K562 (cell line): Measurements from ENCODE around the gene ALS2. TPM values are rescaled to one million over a fixed set of nuclear protein-coding genes. Genes with fewer than 3 reads are reported as not detected.

Experiments
- ATAC-seq: fragments of 200-7000 bp; cut with Tn5 transposase; 3 replicates; pipeline ENCODE4 v1.9.1; 2020; ENCODE audit warnings: moderate library complexity
- BruUV-seq: library from RNA; stranded (reverse); fragments of 400-500 nt; replicated peaks from 2 replicates; lab custom pipeline; 2021; lab: Mats Ljungman, UMichigan
- CTCF ChIA-PET: fragments of 300-600 bp; formaldehyde crosslinking; extraction: SDS; loops from one replicate; lab custom pipeline; 2021; ENCODE audit warnings: low intra/inter-chr PET ratio; lab: Yijun Ruan, JAX
- POLR2A ChIA-PET: fragments of 300-600, 350-650 bp; sonication (Branson Sonifier 250); formaldehyde crosslinking; extraction: SDS; loops from one replicate; lab custom pipeline; 2021; ENCODE audit warnings: antibody characterized with exemption, inconsistent platforms; lab: Yijun Ruan, JAX
- DNase-seq, 4 experiments: peaks; one replicate each; pipeline versions ENCODE4 v3.0.0 to v3.0.0-alpha.2; 2011 to 2018; ENCODE audit warnings: low spot score in 3 of 4, mixed read lengths in 3 of 4; ENCODE audit errors: extremely low read depth in 1 of 4
- FAIRE-seq: peaks from 2 replicates; lab custom pipeline; 2011; peaks lifted over from hg19 to GRCh38; lab: Jason Lieb, UNC
- H2AFZ ChIP-seq: 2 replicates; pipeline ENCODE4 v1.6.0; 2011; ENCODE audit warnings: low read depth, low read length, control low read depth, inconsistent platforms
- H3K27ac ChIP-seq: fragments of 200-600 bp; 3 replicates; pipeline ENCODE4 v1.8.0; 2011; ENCODE audit warnings: low read depth, mild to moderate bottlenecking, control low read depth, inconsistent platforms, low read length, moderate library complexity, mixed read lengths; ENCODE audit errors: extremely low read depth
- H3K27me3 ChIP-seq, 2 experiments: fragments of 300-600 bp in 1 of 2; 2 replicates in 1 of 2; 3 replicates in 1 of 2; pipeline versions ENCODE4 v1.6.0 to v1.8.0; 2011; ENCODE audit warnings: inconsistent platforms in 2 of 2, low read length in 2 of 2, mild to moderate bottlenecking in 1 of 2, mixed read lengths in 1 of 2, moderate library complexity in 1 of 2; ENCODE audit not compliant: control insufficient read depth in 2 of 2, insufficient read depth in 2 of 2
- H3K36me3 ChIP-seq: fragments of 300-600 bp; 3 replicates; pipeline ENCODE4 v1.8.0; 2011; ENCODE audit warnings: mild to moderate bottlenecking, low read length, inconsistent platforms; ENCODE audit not compliant: control insufficient read depth, insufficient read depth
- H3K4me1 ChIP-seq, 2 experiments: fragments of 200-600 bp in 1 of 2; replicated peaks in 1 of 2; 2 replicates in 1 of 2; 3 replicates in 1 of 2; pipeline versions ENCODE4 v1.5.1 to v1.8.0; 2011; ENCODE audit warnings: inconsistent platforms in 2 of 2, low read length in 2 of 2, mild to moderate bottlenecking in 1 of 2, mixed read lengths in 1 of 2, moderate library complexity in 1 of 2; ENCODE audit not compliant: control insufficient read depth in 2 of 2, insufficient read depth in 2 of 2
- H3K4me2 ChIP-seq: 2 replicates; pipeline ENCODE4 v1.6.1; 2011; ENCODE audit warnings: low read length, control low read depth, inconsistent platforms, mixed read lengths; ENCODE audit not compliant: insufficient read depth
- H3K4me3 ChIP-seq: fragments of 200-600 bp; sonication (generic), shearing (Covaris generic); 2 replicates; pipeline ENCODE4 v1.5.1; 2016; ENCODE audit warnings: control low read depth, inconsistent platforms
- H3K79me2 ChIP-seq: fragments of 200-600 bp; 3 replicates; pipeline ENCODE4 v1.8.0; 2011; ENCODE audit warnings: low read length, inconsistent platforms; ENCODE audit not compliant: control insufficient read depth, insufficient read depth
- H3K9ac ChIP-seq, 2 experiments: 2 replicates each; pipeline versions ENCODE4 v1.6.0 to v1.6.1; 2011; ENCODE audit warnings: low read depth in 2 of 2, low read length in 2 of 2, control low read depth in 1 of 2, inconsistent platforms in 1 of 2, mild to moderate bottlenecking in 1 of 2, mixed read lengths in 1 of 2; ENCODE audit not compliant: insufficient read depth in 1 of 2
- H3K9me1 ChIP-seq: one replicate; pipeline ENCODE4 v1.6.0; 2011; ENCODE audit warnings: inconsistent platforms, mild to moderate bottlenecking, low read length, moderate library complexity; ENCODE audit not compliant: control insufficient read depth, insufficient read depth
- H3K9me3 ChIP-seq: replicated peaks from 2 replicates; pipeline ENCODE4 v1.5.1; 2011; ENCODE audit warnings: low read depth, low read length, inconsistent platforms; ENCODE audit not compliant: control insufficient read depth, insufficient read depth
- H4K20me1 ChIP-seq: replicated peaks from 2 replicates; pipeline ENCODE4 v1.6.1; 2011; ENCODE audit warnings: low read length, inconsistent platforms, mixed read lengths; ENCODE audit not compliant: control insufficient read depth, insufficient read depth
- E2F3 ChIP-seq: fragments of 250-450 bp; sonication (Bioruptor Pico); IDR thresholded peaks from 2 replicates; pipeline ENCODE4 v1.4.0; 2020; ENCODE audit warnings: mild to moderate bottlenecking
- KAT7 ChIP-seq: sonication (generic); formaldehyde crosslinking; IDR thresholded peaks from 2 replicates; pipeline ENCODE4 v1.8.0; 2022; ENCODE audit warnings: missing genetic modification reagents, mild to moderate bottlenecking, borderline replicate concordance
- NR2C1 ChIP-seq, 2 experiments: fragments of 450-650 bp; IDR thresholded peaks; 2 replicates each; pipeline ENCODE4 v1.6.1; 2017; ENCODE audit warnings: mild to moderate bottlenecking in 2 of 2, antibody characterized with exemption in 1 of 2, inconsistent platforms in 1 of 2, missing compliant biosample characterization in 1 of 2, missing genetic modification characterization in 1 of 2
- NR4A1 ChIP-seq, 2 experiments: fragments of 250-450 bp in 1 of 2; fragments of 450-650 bp in 1 of 2; sonication (Bioruptor Pico) in 1 of 2; IDR thresholded peaks; 2 replicates each; pipeline versions ENCODE4 v1.4.0 to v1.6.1; 2016 to 2020; ENCODE audit warnings: mild to moderate bottlenecking in 2 of 2, missing compliant biosample characterization in 1 of 2, missing genetic modification characterization in 1 of 2, moderate library complexity in 1 of 2
- PURB ChIP-seq: sonication (generic); formaldehyde crosslinking; IDR thresholded peaks from 2 replicates; pipeline ENCODE4 v1.9.0; 2021; ENCODE audit warnings: low read depth, mild to moderate bottlenecking, missing genetic modification reagents
- RBFOX2 ChIP-seq: fragments of 200-400 bp; formaldehyde crosslinking; IDR thresholded peaks from 2 replicates; pipeline ENCODE4 v1.6.1; 2017; ENCODE audit warnings: low read depth, mild to moderate bottlenecking, low read length, moderate library complexity
- SIRT6 ChIP-seq: IDR thresholded peaks from one replicate; pipeline ENCODE4 v1.6.1; 2012; ENCODE audit warnings: low read depth, mild to moderate bottlenecking, control low read depth, inconsistent platforms, low read length, moderate library complexity
- STAG1 ChIP-seq: sonication (generic); formaldehyde crosslinking; IDR thresholded peaks from 2 replicates; pipeline ENCODE4 v1.5.0; 2020; ENCODE audit warnings: missing genetic modification reagents, borderline replicate concordance
- TCF7L2 ChIP-seq: fragments of 150-350 bp; IDR thresholded peaks from 2 replicates; pipeline ENCODE4 v1.6.1; 2016; ENCODE audit warnings: low read depth, mild to moderate bottlenecking, low read length, moderate library complexity
- ZNF253 ChIP-seq: fragments of 250-450 bp; sonication (Bioruptor Pico); conservative IDR thresholded peaks from 2 replicates; pipeline ENCODE4 v1.6.1; 2021; ENCODE audit warnings: mild to moderate bottlenecking
- ZNF561 ChIP-seq: fragments of 450-650 bp; formaldehyde crosslinking; conservative IDR thresholded peaks from 2 replicates; pipeline ENCODE4 v1.4.0; 2020; ENCODE audit warnings: mild to moderate bottlenecking, moderate library complexity
- ZNF57 ChIP-seq: fragments of 450-650 bp; formaldehyde crosslinking; IDR thresholded peaks from 2 replicates; pipeline ENCODE4 v1.4.0; 2020; ENCODE audit warnings: mild to moderate bottlenecking, moderate library complexity
- WGBS: fragments of 100-300 bp; shearing (Covaris generic); methylation state at CpG from one replicate; pipeline ENCODE4 v1.1.6; 2016; ENCODE audit warnings: low coverage, mixed read lengths; ENCODE audit not compliant: insufficient coverage; ENCODE audit errors: missing lambda C conversion rate; 5-methylcytosine and 5-hydroxymethylcytosine counted together
- in situ Hi-C: fragments of 300-500 bp; cut with MboI; formaldehyde crosslinking; loops from 4 replicates; pipeline ENCODE4 v1.15.0; 2018; ENCODE audit warnings: inconsistent platforms, mixed read lengths
- intact Hi-C: fragments of 100-400 bp; cut with micrococcal nuclease; formaldehyde crosslinking; loops from 2 replicates; pipeline ENCODE4 v1.14.2; 2022
- polyA plus RNA-seq, 8 experiments: library from polyadenylated mRNA; depleted of rRNA in 4 of 8; stranded (reverse) in 5 of 8; unstranded in 3 of 8; fragments of >200 nt; fragmentation: Nextera tagmentation in 2 of 8; fragmentation: Illumina TruSeq in 1 of 8; extraction: Ambion mirVana in 2 of 8; extraction: Trizol in 1 of 8; gene quantifications; 2 replicates each; pipeline versions ENCODE4 v1.2.1 to v1.2.3, GENCODE V29; 2011 to 2014; ENCODE audit warnings: inconsistent platforms in 1 of 8, missing spikeins in 1 of 8
- total RNA-seq, 7 experiments: library from RNA; depleted of rRNA in 6 of 7; stranded (reverse); fragments of >200 nt in 6 of 7; fragmentation: Illumina TruSeq in 2 of 7; extraction: Trizol in 2 of 7; gene quantifications; 2 replicates each; pipeline versions ENCODE4 v1.2.1 to v1.2.3, GENCODE V29; 2011 to 2021; ENCODE audit warnings: low replicate concordance in 1 of 7
- TF ChIP-seq, protein P1 (sequence below): fragments of 250-450 bp; sonication (Bioruptor Pico); IDR thresholded peaks from 2 replicates; pipeline ENCODE4 v1.8.0; 2021; ENCODE audit warnings: moderate library complexity, mild to moderate bottlenecking, inconsistent platforms
- TF ChIP-seq, protein P2 (sequence below): fragments of 200-800 bp; sonication (Bioruptor generic); IDR thresholded peaks from 2 replicates; pipeline ENCODE4 v1.6.1; 2016; ENCODE audit warnings: missing genetic modification characterization, missing compliant biosample characterization

ALS2 gene
- total and polyA plus RNA-seq, 9 of the 15 experiments (the other 6 are each of a cell fraction or from before 2014, with no cell fraction given): 5.2 to 17.7 (median 11.6) TPM

DNA sequence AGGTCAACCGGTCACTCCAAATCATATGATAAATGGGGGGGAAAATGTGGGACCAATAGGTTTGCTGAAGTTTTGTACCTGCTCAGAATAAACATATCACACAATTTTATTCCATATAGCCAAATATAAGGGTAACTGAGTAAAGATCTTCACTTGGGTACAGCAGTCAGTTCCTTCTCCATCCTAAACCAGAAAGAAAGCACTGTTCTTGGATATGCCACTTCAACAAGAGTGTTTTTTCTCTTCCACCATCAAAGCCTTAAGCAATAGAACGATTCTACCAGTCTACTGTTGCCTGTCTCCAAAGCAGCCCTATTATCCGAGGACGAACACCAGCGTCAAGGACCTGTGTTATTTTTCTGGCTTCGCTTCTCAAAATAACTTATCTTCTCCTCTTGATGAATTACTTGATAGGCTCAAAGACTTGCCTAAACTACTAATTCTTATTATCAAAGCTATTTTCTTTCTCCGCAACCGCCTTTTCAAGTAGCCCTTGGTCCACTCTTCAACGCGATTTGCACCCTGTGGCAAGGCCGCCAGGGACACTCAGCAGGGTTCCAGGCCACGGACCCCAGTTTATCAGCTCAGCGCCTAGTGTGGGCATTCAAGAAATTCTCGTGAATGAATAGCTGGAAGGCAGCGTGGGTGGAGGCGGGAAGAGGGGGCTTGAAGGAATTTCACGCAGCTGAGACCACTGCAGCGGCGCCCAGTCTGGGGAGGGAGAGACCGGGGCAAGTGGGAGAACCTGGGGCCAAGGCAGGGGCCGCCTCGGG lies 646 bp downstream of the ALS2 start:
- ATAC-seq (peak; percentile 67), DNase-seq (peak in 2 of 4 experiments; percentile 4 to 35), FAIRE-seq (peak; percentile 32)
- CTCF ChIA-PET: no interaction called here
- no peaks in the 10 kb centered on the region for H3K27me3 ChIP-seq
- intact Hi-C loops (no loop called here), in situ Hi-C loops (no loop called here)
- H3K9me3 ChIP-seq: no peaks in the 10 kb centered on the region
- H3K36me3 ChIP-seq: no peaks in the 10 kb centered on the region
- H2AFZ ChIP-seq: peak overlapping the region; percentile 96
- H3K27ac ChIP-seq: peak overlapping the region; percentile 91
- H4K20me1 ChIP-seq: no peaks in the 10 kb centered on the region
- peaks cover 41% of the 10 kb centered on the region for H3K79me2 ChIP-seq
- peak overlapping the region; percentile 87 for H3K4me3 ChIP-seq
- WGBS: 2% methylated on average over 19 of the region's 22 CpGs
- BruUV-seq: TSS peak; percentile 66
- H3K4me2 ChIP-seq: peak overlapping the region; percentile 90
- POLR2A ChIA-PET: interaction anchor here (0.5 to 1.2 kb wide), 7 partner anchors 9 to 213 kb away, joined by 3 to 6 read pairs (median 3); no protein-coding TSS in a partner anchor
- H3K4me1 ChIP-seq: peaks cover 4 to 6% of the 10 kb centered on the region in 2 experiments; a peak in 4 of 5 replicates
- H3K9me1 ChIP-seq: no peaks in the 10 kb centered on the region
- H3K9ac ChIP-seq: peak overlapping the region; percentile 81 to 95
- TF ChIP-seq E2F3 (no peak), SIRT6 (no peak), TCF7L2 (no peak), RBFOX2 (no peak), KAT7 (peak; percentile 67; the same call in 1 of the 2 replicates), ZNF561 (CRISPR knock-in tag) (no peak), PURB (no peak), ZNF253 (CRISPR knock-in tag) (no peak), NR4A1 (CRISPR knock-in tag; IDR thresholded peaks at IDR 0.05) (no peak), NR4A1 (tag; IDR thresholded peaks at IDR 0.05) (no peak), NR2C1 (IDR thresholded peaks at IDR 0.05) (no peak), NR2C1 (tag; IDR thresholded peaks at IDR 0.05) (no peak), STAG1 (CRISPR knock-in tag) (no peak), ZNF57 (CRISPR knock-in tag) (no peak)
- TF ChIP-seq, protein P1, sequence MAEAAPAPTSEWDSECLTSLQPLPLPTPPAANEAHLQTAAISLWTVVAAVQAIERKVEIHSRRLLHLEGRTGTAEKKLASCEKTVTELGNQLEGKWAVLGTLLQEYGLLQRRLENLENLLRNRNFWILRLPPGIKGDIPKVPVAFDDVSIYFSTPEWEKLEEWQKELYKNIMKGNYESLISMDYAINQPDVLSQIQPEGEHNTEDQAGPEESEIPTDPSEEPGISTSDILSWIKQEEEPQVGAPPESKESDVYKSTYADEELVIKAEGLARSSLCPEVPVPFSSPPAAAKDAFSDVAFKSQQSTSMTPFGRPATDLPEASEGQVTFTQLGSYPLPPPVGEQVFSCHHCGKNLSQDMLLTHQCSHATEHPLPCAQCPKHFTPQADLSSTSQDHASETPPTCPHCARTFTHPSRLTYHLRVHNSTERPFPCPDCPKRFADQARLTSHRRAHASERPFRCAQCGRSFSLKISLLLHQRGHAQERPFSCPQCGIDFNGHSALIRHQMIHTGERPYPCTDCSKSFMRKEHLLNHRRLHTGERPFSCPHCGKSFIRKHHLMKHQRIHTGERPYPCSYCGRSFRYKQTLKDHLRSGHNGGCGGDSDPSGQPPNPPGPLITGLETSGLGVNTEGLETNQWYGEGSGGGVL (CRISPR knock-in tag): no peak
- TF ChIP-seq, protein P2, sequence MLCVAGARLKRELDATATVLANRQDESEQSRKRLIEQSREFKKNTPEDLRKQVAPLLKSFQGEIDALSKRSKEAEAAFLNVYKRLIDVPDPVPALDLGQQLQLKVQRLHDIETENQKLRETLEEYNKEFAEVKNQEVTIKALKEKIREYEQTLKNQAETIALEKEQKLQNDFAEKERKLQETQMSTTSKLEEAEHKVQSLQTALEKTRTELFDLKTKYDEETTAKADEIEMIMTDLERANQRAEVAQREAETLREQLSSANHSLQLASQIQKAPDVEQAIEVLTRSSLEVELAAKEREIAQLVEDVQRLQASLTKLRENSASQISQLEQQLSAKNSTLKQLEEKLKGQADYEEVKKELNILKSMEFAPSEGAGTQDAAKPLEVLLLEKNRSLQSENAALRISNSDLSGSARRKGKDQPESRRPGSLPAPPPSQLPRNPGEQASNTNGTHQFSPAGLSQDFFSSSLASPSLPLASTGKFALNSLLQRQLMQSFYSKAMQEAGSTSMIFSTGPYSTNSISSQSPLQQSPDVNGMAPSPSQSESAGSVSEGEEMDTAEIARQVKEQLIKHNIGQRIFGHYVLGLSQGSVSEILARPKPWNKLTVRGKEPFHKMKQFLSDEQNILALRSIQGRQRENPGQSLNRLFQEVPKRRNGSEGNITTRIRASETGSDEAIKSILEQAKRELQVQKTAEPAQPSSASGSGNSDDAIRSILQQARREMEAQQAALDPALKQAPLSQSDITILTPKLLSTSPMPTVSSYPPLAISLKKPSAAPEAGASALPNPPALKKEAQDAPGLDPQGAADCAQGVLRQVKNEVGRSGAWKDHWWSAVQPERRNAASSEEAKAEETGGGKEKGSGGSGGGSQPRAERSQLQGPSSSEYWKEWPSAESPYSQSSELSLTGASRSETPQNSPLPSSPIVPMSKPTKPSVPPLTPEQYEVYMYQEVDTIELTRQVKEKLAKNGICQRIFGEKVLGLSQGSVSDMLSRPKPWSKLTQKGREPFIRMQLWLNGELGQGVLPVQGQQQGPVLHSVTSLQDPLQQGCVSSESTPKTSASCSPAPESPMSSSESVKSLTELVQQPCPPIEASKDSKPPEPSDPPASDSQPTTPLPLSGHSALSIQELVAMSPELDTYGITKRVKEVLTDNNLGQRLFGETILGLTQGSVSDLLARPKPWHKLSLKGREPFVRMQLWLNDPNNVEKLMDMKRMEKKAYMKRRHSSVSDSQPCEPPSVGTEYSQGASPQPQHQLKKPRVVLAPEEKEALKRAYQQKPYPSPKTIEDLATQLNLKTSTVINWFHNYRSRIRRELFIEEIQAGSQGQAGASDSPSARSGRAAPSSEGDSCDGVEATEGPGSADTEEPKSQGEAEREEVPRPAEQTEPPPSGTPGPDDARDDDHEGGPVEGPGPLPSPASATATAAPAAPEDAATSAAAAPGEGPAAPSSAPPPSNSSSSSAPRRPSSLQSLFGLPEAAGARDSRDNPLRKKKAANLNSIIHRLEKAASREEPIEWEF (CRISPR knock-in tag): no peak
